ENCODE results near the gene ITPKB. TPM values are rescaled to one million over a fixed set of nuclear protein-coding genes. Genes with fewer than 3 reads are reported as not detected.
A peak's percentile ranks its signal among the peaks of the same experiment; 100 is the strongest.

The ITPKB gene
- total RNA-seq, 1 experiment from 2014 or later: 9.5 TPM

DNA sequence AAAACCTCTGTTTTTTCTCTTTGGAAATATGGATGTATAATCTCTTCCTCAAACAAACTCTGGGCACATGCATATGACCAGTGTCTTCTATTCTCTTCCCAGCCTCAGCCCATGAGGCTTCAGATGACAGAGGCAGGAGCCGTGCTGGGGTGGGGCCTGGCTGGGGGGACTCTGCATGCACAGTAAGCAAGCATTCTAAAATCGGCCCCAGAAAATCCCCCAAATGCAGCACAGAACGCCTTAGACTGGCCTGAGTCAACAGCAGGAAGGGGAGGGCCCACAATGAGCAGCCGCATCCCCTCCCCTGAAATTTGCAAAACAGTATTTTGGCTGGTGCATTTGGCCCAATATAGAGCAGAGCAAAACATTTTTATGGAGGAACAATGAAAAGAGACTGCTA lies 47.8 kb downstream of the ITPKB start:
- no TSS peak for BruUV-seq (replicated peaks)
- Mint-ChIP-seq H3K4me3 (ENCODE audit: unreplicated experiment) (no peak overlapping the region), H3K27me3 (ENCODE audit: insufficient read depth, unreplicated experiment) (no peaks in the 10 kb centered on the region), H3K36me3 (ENCODE audit: insufficient read depth, unreplicated experiment) (peaks cover 11% of the 10 kb centered on the region), H3K4me1 (ENCODE audit: insufficient read depth, unreplicated experiment) (peaks cover 5% of the 10 kb centered on the region), H3K9me3 (ENCODE audit: unreplicated experiment) (no peaks in the 10 kb centered on the region), H3K27ac (ENCODE audit: low read depth, unreplicated experiment) (no peak overlapping the region)
- intact Hi-C loops (cut with micrococcal nuclease): no loop called here
- TF ChIP-seq, protein P1, sequence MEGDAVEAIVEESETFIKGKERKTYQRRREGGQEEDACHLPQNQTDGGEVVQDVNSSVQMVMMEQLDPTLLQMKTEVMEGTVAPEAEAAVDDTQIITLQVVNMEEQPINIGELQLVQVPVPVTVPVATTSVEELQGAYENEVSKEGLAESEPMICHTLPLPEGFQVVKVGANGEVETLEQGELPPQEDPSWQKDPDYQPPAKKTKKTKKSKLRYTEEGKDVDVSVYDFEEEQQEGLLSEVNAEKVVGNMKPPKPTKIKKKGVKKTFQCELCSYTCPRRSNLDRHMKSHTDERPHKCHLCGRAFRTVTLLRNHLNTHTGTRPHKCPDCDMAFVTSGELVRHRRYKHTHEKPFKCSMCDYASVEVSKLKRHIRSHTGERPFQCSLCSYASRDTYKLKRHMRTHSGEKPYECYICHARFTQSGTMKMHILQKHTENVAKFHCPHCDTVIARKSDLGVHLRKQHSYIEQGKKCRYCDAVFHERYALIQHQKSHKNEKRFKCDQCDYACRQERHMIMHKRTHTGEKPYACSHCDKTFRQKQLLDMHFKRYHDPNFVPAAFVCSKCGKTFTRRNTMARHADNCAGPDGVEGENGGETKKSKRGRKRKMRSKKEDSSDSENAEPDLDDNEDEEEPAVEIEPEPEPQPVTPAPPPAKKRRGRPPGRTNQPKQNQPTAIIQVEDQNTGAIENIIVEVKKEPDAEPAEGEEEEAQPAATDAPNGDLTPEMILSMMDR (IDR thresholded peaks at IDR 0.05; ENCODE audit: unreplicated experiment): no peak
- no peak for DNase-seq (ENCODE audit: unreplicated experiment)
- ChIA-PET CTCF (interaction anchor here (1.0 kb wide), 1 partner anchor 267 kb away, joined by 3 read pairs; no protein-coding TSS in a partner anchor), POLR2A (interaction anchor here (0.6 to 5.1 kb wide), 3 partner anchors 10 to 43 kb away, joined by 3 to 41 read pairs (median 5); no protein-coding TSS in a partner anchor)

DNA sequence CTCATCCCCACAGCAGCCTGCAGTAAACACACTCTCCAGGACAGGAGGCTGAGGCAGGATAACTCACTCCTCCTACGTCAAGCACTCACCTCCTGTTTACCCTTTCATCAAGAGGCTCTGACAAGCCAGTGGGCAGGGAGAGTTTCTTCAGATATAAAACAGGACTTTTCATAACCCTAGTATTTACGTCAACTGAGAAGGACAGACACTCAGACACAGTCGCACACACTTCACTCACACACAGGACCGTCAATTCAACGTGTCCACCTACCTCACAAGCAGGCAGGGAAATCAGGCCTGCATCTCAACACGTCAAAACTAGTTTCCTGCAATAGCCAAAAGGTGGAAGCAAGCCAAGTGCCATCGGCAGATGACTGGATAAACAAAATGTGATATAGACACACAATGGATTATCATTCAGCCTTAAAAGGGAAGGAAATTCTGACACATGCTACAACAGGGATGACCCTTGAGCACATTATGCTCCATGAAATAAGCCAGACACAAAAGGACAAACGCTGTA lies 48.6 kb downstream of the ITPKB start:
- H3K4me3 Mint-ChIP-seq (ENCODE audit: unreplicated experiment): no peak overlapping the region
- CTCF ChIA-PET: no interaction called here
- H3K27ac Mint-ChIP-seq (ENCODE audit: low read depth, unreplicated experiment): no peak overlapping the region

GRCh38 chr1:226688808-226689207 lies 50.3 kb downstream of the ITPKB start:
- no TSS peak for BruUV-seq (replicated peaks)
- POLR2A ChIA-PET: interaction anchor here (1.4 to 2.3 kb wide), 3 partner anchors 12 to 126 kb away, joined by 3 to 12 read pairs (median 8); no protein-coding TSS in a partner anchor
- no peaks in the 10 kb centered on the region for H3K9me3 Mint-ChIP-seq (ENCODE audit: unreplicated experiment)

More for the DNA sequence above, 48.6 kb downstream of the ITPKB start:
- Mint-ChIP-seq H3K4me1 (ENCODE audit: insufficient read depth, unreplicated experiment) (peaks cover 5% of the 10 kb centered on the region), H3K27me3 (ENCODE audit: insufficient read depth, unreplicated experiment) (no peaks in the 10 kb centered on the region), H3K36me3 (ENCODE audit: insufficient read depth, unreplicated experiment) (peaks cover 11% of the 10 kb centered on the region), H3K9me3 (ENCODE audit: unreplicated experiment) (no peaks in the 10 kb centered on the region)
- TF ChIP-seq, protein P1 (IDR thresholded peaks at IDR 0.05; ENCODE audit: unreplicated experiment): no peak
- POLR2A ChIA-PET: no interaction called here
- BruUV-seq (replicated peaks): no TSS peak
- DNase-seq (ENCODE audit: unreplicated experiment): peak; percentile 35
- intact Hi-C loops (cut with micrococcal nuclease): no loop called here

DNA sequence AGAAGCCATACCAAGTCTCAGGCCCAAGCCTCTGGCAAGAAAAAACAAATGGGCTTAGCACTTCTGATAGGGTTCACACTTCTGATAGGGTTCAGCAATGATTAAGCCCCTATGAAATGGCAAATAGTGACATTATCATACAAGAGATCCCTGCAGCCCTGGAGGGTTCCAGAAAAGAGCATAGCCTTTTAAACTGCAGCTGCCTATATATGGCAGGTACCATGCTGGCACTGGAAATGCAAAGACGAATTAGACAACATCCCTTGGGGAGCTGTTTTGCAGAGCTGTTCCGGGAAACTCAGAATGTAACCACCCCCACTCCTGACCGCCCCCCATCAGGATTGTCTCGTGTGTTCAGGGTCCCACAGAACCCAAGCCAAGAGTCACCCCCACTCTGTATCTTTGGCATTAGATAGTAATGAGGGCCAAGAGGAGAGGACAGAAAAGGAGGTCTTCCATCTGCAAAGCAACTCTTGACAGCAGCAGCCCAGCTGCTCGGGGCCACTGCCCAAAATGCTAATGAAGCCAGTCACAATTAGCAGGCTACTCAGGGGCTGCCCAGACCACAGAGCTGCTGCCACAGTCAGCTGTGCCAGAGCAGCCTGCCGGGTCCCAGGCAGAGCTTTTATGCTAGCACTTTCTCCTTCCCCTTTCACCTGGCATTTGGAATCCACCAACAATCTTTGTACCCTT lies 50.9 kb downstream of the ITPKB start:
- no peak overlapping the region for H3K4me3 Mint-ChIP-seq (ENCODE audit: unreplicated experiment)
- no peak for DNase-seq (ENCODE audit: unreplicated experiment)
- peaks cover 5% of the 10 kb centered on the region for H3K4me1 Mint-ChIP-seq (ENCODE audit: insufficient read depth, unreplicated experiment)
- intact Hi-C loops (cut with micrococcal nuclease): no loop called here
- BruUV-seq (replicated peaks): no TSS peak
- peaks cover 11% of the 10 kb centered on the region for H3K36me3 Mint-ChIP-seq (ENCODE audit: insufficient read depth, unreplicated experiment)
- H3K27ac Mint-ChIP-seq (ENCODE audit: low read depth, unreplicated experiment): no peak overlapping the region
- TF ChIP-seq, protein P1 (IDR thresholded peaks at IDR 0.05; ENCODE audit: unreplicated experiment): no peak
- CTCF ChIA-PET: interaction anchor here (0.5 to 3.7 kb wide), 10 partner anchors 8 to 210 kb away, joined by 3 to 27 read pairs (median 4); no protein-coding TSS in a partner anchor
- H3K27me3 Mint-ChIP-seq (ENCODE audit: insufficient read depth, unreplicated experiment): no peaks in the 10 kb centered on the region
- no peaks in the 10 kb centered on the region for H3K9me3 Mint-ChIP-seq (ENCODE audit: unreplicated experiment)
- POLR2A ChIA-PET: interaction anchor here (1.0 to 2.3 kb wide), 6 partner anchors 10 to 127 kb away, joined by 3 to 12 read pairs (median 4); no protein-coding TSS in a partner anchor

More at GRCh38 chr1:226688808-226689207, 50.3 kb downstream of the ITPKB start:
- intact Hi-C loops (cut with micrococcal nuclease): no loop called here
- no peak for DNase-seq (ENCODE audit: unreplicated experiment)
- CTCF ChIA-PET: interaction anchor here (0.8 to 1.9 kb wide), 3 partner anchors 13 to 56 kb away, joined by 3 to 5 read pairs (median 4); no protein-coding TSS in a partner anchor
- Mint-ChIP-seq H3K36me3 (ENCODE audit: insufficient read depth, unreplicated experiment) (peaks cover 11% of the 10 kb centered on the region), H3K27me3 (ENCODE audit: insufficient read depth, unreplicated experiment) (no peaks in the 10 kb centered on the region), H3K4me1 (ENCODE audit: insufficient read depth, unreplicated experiment) (peaks cover 5% of the 10 kb centered on the region), H3K27ac (ENCODE audit: low read depth, unreplicated experiment) (no peak overlapping the region), H3K4me3 (ENCODE audit: unreplicated experiment) (no peak overlapping the region)
- TF ChIP-seq, protein P1 (IDR thresholded peaks at IDR 0.05; ENCODE audit: unreplicated experiment): no peak

Data from MCF 10A (cell line).